ENCODE data around the gene VIPR2.

The VIPR2 gene

GRCh38 chr7:159078193-159078910 lies 66.3 kb downstream of the VIPR2 start:
- no peak for TF ChIP-seq CTCF (IDR thresholded peaks at IDR 0.05; ENCODE audit: control insufficient read depth, extremely low read depth, insufficient read depth)
- no peak overlapping the region for H3K4me3 ChIP-seq (ENCODE audit: low read depth, low read length)
- no peak for DNase-seq (ENCODE audit: low read depth)

GRCh38 chr7:159076333-159076732 lies 68.3 kb downstream of the VIPR2 start:
- DNase-seq (ENCODE audit: low read depth): no peak
- H3K4me3 ChIP-seq (ENCODE audit: low read depth, low read length): no peak overlapping the region
- no peak for TF ChIP-seq CTCF (IDR thresholded peaks at IDR 0.05; ENCODE audit: control insufficient read depth, extremely low read depth, insufficient read depth)

- no peak for TF ChIP-seq CTCF (IDR thresholded peaks at IDR 0.05; ENCODE audit: control insufficient read depth, extremely low read depth, insufficient read depth)
- DNase-seq (ENCODE audit: low read depth): no peak
- no peak overlapping the region for H3K4me3 ChIP-seq (ENCODE audit: low read depth, low read length)
Observed at GRCh38 chr7:159075563-159076238, 69.0 kb downstream of the VIPR2 start.

- DNase-seq (ENCODE audit: low read depth): no peak
- no peak overlapping the region for H3K4me3 ChIP-seq (ENCODE audit: low read depth, low read length)
- no peak for TF ChIP-seq CTCF (IDR thresholded peaks at IDR 0.05; ENCODE audit: control insufficient read depth, extremely low read depth, insufficient read depth)
Observed at GRCh38 chr7:159071260-159071659, 73.4 kb downstream of the VIPR2 start.

GRCh38 chr7:159070431-159071148 lies 74.1 kb downstream of the VIPR2 start:
- DNase-seq (ENCODE audit: low read depth): peak; percentile 41
- no peak for TF ChIP-seq CTCF (IDR thresholded peaks at IDR 0.05; ENCODE audit: control insufficient read depth, extremely low read depth, insufficient read depth)
- no peak overlapping the region for H3K4me3 ChIP-seq (ENCODE audit: low read depth, low read length)

GRCh38 chr7:159068893-159069448 lies 75.7 kb downstream of the VIPR2 start:
- TF ChIP-seq CTCF (IDR thresholded peaks at IDR 0.05; ENCODE audit: control insufficient read depth, extremely low read depth, insufficient read depth): no peak
- H3K4me3 ChIP-seq (ENCODE audit: low read depth, low read length): no peak overlapping the region
- no peak for DNase-seq (ENCODE audit: low read depth)
